Mucosa of descending colon (tissue), 3 donors: ENCODE data around the gene TDP2. TPM values are rescaled to one million over a fixed set of nuclear protein-coding genes. Genes with fewer than 3 reads are reported as not detected.
"Not testable (repeated sequence)": the region's sequence is repeated elsewhere in the genome, so short reads cannot be mapped to it uniquely, and the experiment has no call there.

Source experiments
- ATAC-seq: fragments of 200-7000 bp; cut with Tn5 transposase; one replicate; pipeline ENCODE4 v1.9.1; 2020; ENCODE audit warnings: mild to moderate bottlenecking, moderate library complexity
- DNase-seq, 3 donors: peaks; one replicate each; pipeline ENCODE4 v3.0.0-alpha.2; 2020
- H3K36me3 ChIP-seq: fragments of 200-600 bp; one replicate; pipeline ENCODE4 v1.8.0; 2021; ENCODE audit warnings: low read depth, mild to moderate bottlenecking
- H3K4me1 ChIP-seq: fragments of 200-600 bp; one replicate; pipeline ENCODE4 v1.8.0; 2021; ENCODE audit warnings: low read depth, mild to moderate bottlenecking
- H3K4me3 ChIP-seq: fragments of 200-600 bp; one replicate; pipeline ENCODE4 v1.8.0; 2021; ENCODE audit warnings: mild to moderate bottlenecking
- H3K9me3 ChIP-seq: fragments of 200-600 bp; one replicate; pipeline ENCODE4 v1.8.0; 2021; ENCODE audit warnings: mild to moderate bottlenecking
- CTCF ChIP-seq: fragments of 200-600 bp; IDR thresholded peaks from one replicate; pipeline ENCODE4 v1.8.0; 2022; ENCODE audit warnings: antibody characterized with exemption, mild to moderate bottlenecking
- intact Hi-C, 2 donors: fragments of 100-400 bp; cut with DNase I in 1 of 2; cut with micrococcal nuclease in 1 of 2; formaldehyde crosslinking; loops; one replicate each; pipeline versions ENCODE4 v1.11.0 to v1.11.1; 2022; cut with DNase I, micrococcal nuclease
- total RNA-seq, 3 donors: library from RNA; stranded (reverse); fragmentation: NEBNext Ultra II Directional in 2 of 3; extraction: Animal tissue kit (Norgen Biotek cat#: 25700) in 2 of 3; gene quantifications; one replicate each; pipeline versions ENCODE4 v1.2.1 to v1.2.4, GENCODE V29; 2021 to 2023
- donor health status: DM: no; HTN: no; CAD: no; lungs with moderate emphysema.
- donor health status: DM: no; HTN: no; CAD: no.
- donor health status: DM: no; HTN: yes; CAD: no.

Gene TDP2
- total RNA-seq, 3 donors from 2014 or later, result 146 to 343 (median 173) TPM

GRCh38 chr6:24673625-24674024 lies 6.9 kb upstream of the TDP2 start:
- H3K9me3 ChIP-seq, result peaks cover 5% of the 10 kb centered on the region
- DNase-seq, result no peak
- ATAC-seq, result no peak
- TF ChIP-seq CTCF, result no peak
- intact Hi-C loops, result no loop called here
- H3K4me3 ChIP-seq, result no peak overlapping the region
- H3K36me3 ChIP-seq, result no peaks in the 10 kb centered on the region
- no peaks in the 10 kb centered on the region for H3K4me1 ChIP-seq

- Histone ChIP-seq H3K36me3 (no peaks in the 10 kb centered on the region), H3K9me3 (peaks cover 5% of the 10 kb centered on the region), H3K4me1 (peaks cover 9% of the 10 kb centered on the region), H3K4me3 (no peak overlapping the region)
- intact Hi-C loops, result no loop called here
- no peak for TF ChIP-seq CTCF
- DNase-seq, result no peak
- ATAC-seq, result no peak
Measured at GRCh38 chr6:24672620-24673182, 6.0 kb upstream of the TDP2 start.

GRCh38 chr6:24671077-24671476 lies 4.4 kb upstream of the TDP2 start:
- H3K4me1 ChIP-seq, ATAC-seq, intact Hi-C loops, H3K36me3 ChIP-seq, DNase-seq, H3K9me3 ChIP-seq, H3K4me3 ChIP-seq: not testable (repeated sequence)

GRCh38 chr6:24670492-24670891 lies 3.8 kb upstream of the TDP2 start:
- ATAC-seq, H3K36me3 ChIP-seq, H3K4me3 ChIP-seq, intact Hi-C loops, H3K9me3 ChIP-seq, DNase-seq: not testable (repeated sequence)
- H3K4me1 ChIP-seq, result peaks cover 15% of the 10 kb centered on the region

GRCh38 chr6:24668997-24669361 lies 2.3 kb upstream of the TDP2 start:
- intact Hi-C loops, result loop anchor here in 1 of 2 donors (10.0 kb wide), 1 partner anchor 106 kb away; the partner anchor contains the start of gene GMNN
- TF ChIP-seq CTCF, result no peak
- H3K9me3 ChIP-seq, result peaks cover 5% of the 10 kb centered on the region
- no peaks in the 10 kb centered on the region for H3K36me3 ChIP-seq
- DNase-seq (no peak), ATAC-seq (no peak)
- no peak overlapping the region for H3K4me3 ChIP-seq
- H3K4me1 ChIP-seq, result peaks cover 17% of the 10 kb centered on the region

GRCh38 chr6:24668066-24668996 lies 1.6 kb upstream of the TDP2 start:
- not testable (repeated sequence) for H3K9me3 ChIP-seq, ATAC-seq, H3K4me3 ChIP-seq, H3K36me3 ChIP-seq
- peak in 1 of 3 donors; percentile 16 for DNase-seq
- H3K4me1 ChIP-seq, result peaks cover 20% of the 10 kb centered on the region
- intact Hi-C loops, result loop anchor here in 1 of 2 donors (10.0 kb wide), 1 partner anchor 106 kb away; the partner anchor contains the start of gene GMNN

- peak overlapping the region; percentile 92 for H3K4me3 ChIP-seq
- no peaks in the 10 kb centered on the region for H3K36me3 ChIP-seq
- H3K9me3 ChIP-seq, result no peaks in the 10 kb centered on the region
- intact Hi-C loops, result loop anchor here in 1 of 2 donors (10.0 kb wide), 1 partner anchor 107 kb away; the partner anchor contains the start of gene GMNN
- DNase-seq (peak in 1 of 3 donors; percentile 73), ATAC-seq (peak; percentile 57)
- no peak for TF ChIP-seq CTCF
- H3K4me1 ChIP-seq, result peaks cover 24% of the 10 kb centered on the region
Measured at GRCh38 chr6:24667378-24667803, 692 bp upstream of the TDP2 start.
